Endodermal cell (in vitro differentiated cells): ENCODE results near the gene APBA2. TPM values are rescaled to one million over a fixed set of nuclear protein-coding genes. Genes with fewer than 3 reads are reported as not detected.

Experiments
- DNase-seq: peaks from one replicate; pipeline ENCODE4 v3.0.0-alpha.2; 2017
- H3K27ac ChIP-seq: 2 replicates; pipeline ENCODE4 v1.5.1; 2013; ENCODE audit warnings: mild to moderate bottlenecking, low read depth, low read length, moderate library complexity
- H3K27me3 ChIP-seq: 2 replicates; pipeline ENCODE4 v1.6.1; 2013; ENCODE audit warnings: mild to moderate bottlenecking, low read length, moderate library complexity; ENCODE audit not compliant: insufficient read depth, control insufficient read depth, poor library complexity, severe bottlenecking
- H3K36me3 ChIP-seq: 2 replicates; pipeline ENCODE4 v1.7.0; 2013; ENCODE audit warnings: mild to moderate bottlenecking, low read length, moderate library complexity; ENCODE audit not compliant: control insufficient read depth, insufficient read depth
- H3K4me1 ChIP-seq: one replicate; pipeline ENCODE4 v1.7.0; 2013; ENCODE audit warnings: low read length; ENCODE audit not compliant: control insufficient read depth, insufficient read depth
- H3K4me3 ChIP-seq: 2 replicates; pipeline ENCODE4 v1.5.1; 2013; ENCODE audit warnings: mild to moderate bottlenecking, low read length, moderate library complexity
- H3K9ac ChIP-seq: 2 replicates; pipeline ENCODE4 v1.6.1; 2013; ENCODE audit warnings: mild to moderate bottlenecking, low read length, moderate library complexity; ENCODE audit not compliant: poor library complexity, severe bottlenecking; ENCODE audit errors: extremely low read depth
- H3K9me3 ChIP-seq: 2 replicates; pipeline ENCODE4 v1.6.1; 2013; ENCODE audit warnings: mild to moderate bottlenecking, low read length, moderate library complexity; ENCODE audit not compliant: control insufficient read depth
- H3K27ac Mint-ChIP-seq: 2 replicates; pipeline ENCODE4 v1.8.0; 2020; ENCODE audit warnings: mixed read lengths
- H3K27me3 Mint-ChIP-seq: 2 replicates; pipeline ENCODE4 v1.8.0; 2021; ENCODE audit warnings: mild to moderate bottlenecking, mixed read lengths; ENCODE audit not compliant: insufficient read depth
- H3K36me3 Mint-ChIP-seq: 2 replicates; pipeline ENCODE4 v1.8.0; 2020; ENCODE audit warnings: low read depth, mixed read lengths
- H3K4me1 Mint-ChIP-seq: 2 replicates; pipeline ENCODE4 v1.8.0; 2020; ENCODE audit warnings: mixed read lengths
- H3K4me3 Mint-ChIP-seq: 2 replicates; pipeline ENCODE4 v1.8.0; 2020; ENCODE audit warnings: mild to moderate bottlenecking, moderate library complexity, mixed read lengths
- H3K9me3 Mint-ChIP-seq: 2 replicates; pipeline ENCODE4 v1.8.0; 2020; ENCODE audit warnings: mild to moderate bottlenecking, mixed read lengths
- CTCF ChIP-seq: fragments of 200-600 bp; sonication (generic); conservative IDR thresholded peaks from 2 replicates; pipeline ENCODE4 v1.5.0; 2021; ENCODE audit warnings: antibody characterized with exemption, mild to moderate bottlenecking
- WGBS, 2 experiments: methylation state at CpG; one replicate each; pipeline versions ENCODE4 v1.1.5 to v1.1.7; 2013; ENCODE audit warnings: missing lambda C conversion rate in 2 of 2, mixed read lengths in 1 of 2; ENCODE audit not compliant: insufficient coverage in 1 of 2, insufficient read length in 1 of 2; 5-methylcytosine and 5-hydroxymethylcytosine counted together
- total RNA-seq, 2 donors: library from RNA; stranded (reverse); fragmentation: NEBNext Ultra II Directional in 1 of 2; extraction: Animal tissue kit (Norgen Biotek cat#: 25700) in 1 of 2; gene quantifications; 2 replicates in 1 of 2; 3 replicates in 1 of 2; pipeline ENCODE4 v1.2.1, GENCODE V29; 2021

The APBA2 gene
- total RNA-seq, 2 donors from 2014 or later = 27.1 to 27.3 TPM

GRCh38 chr15:29079479-29079878, 193.7 kb downstream of the APBA2 start:
- DNase-seq = no peak
- Histone ChIP-seq H3K27me3 (no peaks in the 10 kb centered on the region), H3K36me3 (no peaks in the 10 kb centered on the region), H3K27ac (no peak overlapping the region), H3K4me3 (no peak overlapping the region), H3K9ac (no peak overlapping the region), H3K9me3 (peaks cover 3% of the 10 kb centered on the region), H3K4me1 (no peaks in the 10 kb centered on the region)
- Mint-ChIP-seq H3K36me3 (no peaks in the 10 kb centered on the region), H3K9me3 (peaks cover under 1% of the 10 kb centered on the region), H3K27me3 (no peaks in the 10 kb centered on the region), H3K4me3 (no peak overlapping the region), H3K4me1 (no peaks in the 10 kb centered on the region), H3K27ac (no peak overlapping the region)
- no peak for TF ChIP-seq CTCF
- 96% methylated on average over 5 of the region's 5 CpGs; no CpG with 5 or more reads in 1 of the 2 experiments for WGBS, 2 experiments

GRCh38 chr15:29081781-29082180, 196.0 kb downstream of the APBA2 start:
- H3K36me3 ChIP-seq = no peaks in the 10 kb centered on the region
- peaks cover 6% of the 10 kb centered on the region for H3K9me3 Mint-ChIP-seq
- no peak overlapping the region for H3K4me3 ChIP-seq
- no peak overlapping the region for H3K4me3 Mint-ChIP-seq
- TF ChIP-seq CTCF = no peak
- no peak for DNase-seq
- WGBS, 2 experiments = 91 to 97% methylated on average over 8 to 10 of the region's 10 CpGs
- H3K4me1 ChIP-seq = no peaks in the 10 kb centered on the region
- H3K9ac ChIP-seq = no peak overlapping the region
- no peak overlapping the region for H3K27ac ChIP-seq
- no peaks in the 10 kb centered on the region for H3K27me3 Mint-ChIP-seq
- H3K27ac Mint-ChIP-seq = no peak overlapping the region
- peaks cover 8% of the 10 kb centered on the region for H3K9me3 ChIP-seq
- no peaks in the 10 kb centered on the region for H3K27me3 ChIP-seq
- H3K36me3 Mint-ChIP-seq = peaks cover 4% of the 10 kb centered on the region
- H3K4me1 Mint-ChIP-seq = no peaks in the 10 kb centered on the region

- Mint-ChIP-seq H3K36me3 (peaks cover 4% of the 10 kb centered on the region), H3K27ac (no peak overlapping the region), H3K9me3 (peaks cover 6% of the 10 kb centered on the region), H3K4me3 (no peak overlapping the region), H3K27me3 (no peaks in the 10 kb centered on the region), H3K4me1 (peaks cover 4% of the 10 kb centered on the region)
- Histone ChIP-seq H3K4me1 (no peaks in the 10 kb centered on the region), H3K9ac (no peak overlapping the region), H3K27ac (no peak overlapping the region), H3K36me3 (no peaks in the 10 kb centered on the region), H3K4me3 (no peak overlapping the region), H3K27me3 (no peaks in the 10 kb centered on the region), H3K9me3 (peaks cover 8% of the 10 kb centered on the region)
- 93 to 100% methylated on average over 3 to 4 of the region's 4 CpGs for WGBS, 2 experiments
- DNase-seq = no peak
- TF ChIP-seq CTCF = no peak
These were observed 197.4 kb downstream of the APBA2 start for GRCh38 chr15:29083161-29083560.
